ENCODE measurements around the gene FAM181B. TPM values are rescaled to one million over a fixed set of nuclear protein-coding genes. Genes with fewer than 3 reads are reported as not detected.

The FAM181B gene
- total RNA-seq, 2 experiments from 2014 or later, result 0.08 to 0.11 TPM

GRCh38 chr11:82752801-82753200, 19.1 kb upstream of the FAM181B start:
- ChIA-PET CTCF (no interaction called here), POLR2A (interaction anchor here (0.7 kb wide), 1 partner anchor 28 kb away, joined by 4 read pairs; no protein-coding TSS in a partner anchor)
- intact Hi-C loops (cut with DNase I, micrococcal nuclease), result no loop called here
- H3K36me3 Mint-ChIP-seq (ENCODE audit: low read depth), result no peaks in the 10 kb centered on the region
- no peaks in the 10 kb centered on the region for H3K9me3 ChIP-seq (ENCODE audit: control insufficient read depth in 1 of 2, insufficient read depth in 1 of 2, low read length in 2 of 2)
- no peaks in the 10 kb centered on the region for H3K27me3 Mint-ChIP-seq
- no peak overlapping the region for H3K27ac ChIP-seq (ENCODE audit: low read depth in 1 of 2, low read length in 2 of 2)
- H3K4me1 ChIP-seq (ENCODE audit: insufficient read depth, low read length), result peaks cover 28% of the 10 kb centered on the region
- no peaks in the 10 kb centered on the region for H3K27me3 ChIP-seq (ENCODE audit: control insufficient read depth in 1 of 2, insufficient read depth in 2 of 2, low read length in 2 of 2)
- no peak for DNase-seq
- peaks cover 45% of the 10 kb centered on the region for H3K4me1 Mint-ChIP-seq (ENCODE audit: low read depth)
- H3K4me3 Mint-ChIP-seq, result no peak overlapping the region
- TF ChIP-seq, protein P1, sequence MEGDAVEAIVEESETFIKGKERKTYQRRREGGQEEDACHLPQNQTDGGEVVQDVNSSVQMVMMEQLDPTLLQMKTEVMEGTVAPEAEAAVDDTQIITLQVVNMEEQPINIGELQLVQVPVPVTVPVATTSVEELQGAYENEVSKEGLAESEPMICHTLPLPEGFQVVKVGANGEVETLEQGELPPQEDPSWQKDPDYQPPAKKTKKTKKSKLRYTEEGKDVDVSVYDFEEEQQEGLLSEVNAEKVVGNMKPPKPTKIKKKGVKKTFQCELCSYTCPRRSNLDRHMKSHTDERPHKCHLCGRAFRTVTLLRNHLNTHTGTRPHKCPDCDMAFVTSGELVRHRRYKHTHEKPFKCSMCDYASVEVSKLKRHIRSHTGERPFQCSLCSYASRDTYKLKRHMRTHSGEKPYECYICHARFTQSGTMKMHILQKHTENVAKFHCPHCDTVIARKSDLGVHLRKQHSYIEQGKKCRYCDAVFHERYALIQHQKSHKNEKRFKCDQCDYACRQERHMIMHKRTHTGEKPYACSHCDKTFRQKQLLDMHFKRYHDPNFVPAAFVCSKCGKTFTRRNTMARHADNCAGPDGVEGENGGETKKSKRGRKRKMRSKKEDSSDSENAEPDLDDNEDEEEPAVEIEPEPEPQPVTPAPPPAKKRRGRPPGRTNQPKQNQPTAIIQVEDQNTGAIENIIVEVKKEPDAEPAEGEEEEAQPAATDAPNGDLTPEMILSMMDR (IDR thresholded peaks at IDR 0.05), result no peak
- H3K36me3 ChIP-seq (ENCODE audit: insufficient read depth, low read length), result no peaks in the 10 kb centered on the region
- no peak overlapping the region for H3K27ac Mint-ChIP-seq
- no peak overlapping the region for H3K4me3 ChIP-seq (ENCODE audit: low read length)
- H3K9me3 Mint-ChIP-seq, result no peaks in the 10 kb centered on the region
- no peak for ATAC-seq (ENCODE audit: poor library complexity)

GRCh38 chr11:82750643-82751139, 17.0 kb upstream of the FAM181B start:
- Mint-ChIP-seq H3K27ac (peak overlapping the region; percentile 40), H3K4me3 (peak overlapping the region; percentile 76), H3K36me3 (ENCODE audit: low read depth) (no peaks in the 10 kb centered on the region), H3K27me3 (no peaks in the 10 kb centered on the region), H3K4me1 (ENCODE audit: low read depth) (peaks cover 26% of the 10 kb centered on the region), H3K9me3 (no peaks in the 10 kb centered on the region)
- intact Hi-C loops (cut with DNase I, micrococcal nuclease), result no loop called here
- Histone ChIP-seq H3K9me3 (ENCODE audit: control insufficient read depth in 1 of 2, insufficient read depth in 1 of 2, low read length in 2 of 2) (no peaks in the 10 kb centered on the region), H3K4me1 (ENCODE audit: insufficient read depth, low read length) (peaks cover 15% of the 10 kb centered on the region), H3K27ac (ENCODE audit: low read depth in 1 of 2, low read length in 2 of 2) (no peak overlapping the region), H3K27me3 (ENCODE audit: control insufficient read depth in 1 of 2, insufficient read depth in 2 of 2, low read length in 2 of 2) (no peaks in the 10 kb centered on the region), H3K4me3 (ENCODE audit: low read length) (peak overlapping the region; percentile 15), H3K36me3 (ENCODE audit: insufficient read depth, low read length) (no peaks in the 10 kb centered on the region)
- ChIA-PET POLR2A (interaction anchor here (1.5 to 1.9 kb wide), 2 partner anchors 17 to 150 kb away, joined by 4 to 8 read pairs; partner anchors contain the start of genes FAM181B and PRCP), CTCF (no interaction called here)
- TF ChIP-seq, protein P1 (IDR thresholded peaks at IDR 0.05), result no peak
- DNase-seq, result peak in 5 of 14 experiments; percentile 13 to 60 (median 43)
- ATAC-seq (ENCODE audit: poor library complexity), result peak; percentile 71

GRCh38 chr11:82747471-82747870, 13.8 kb upstream of the FAM181B start:
- H3K4me3 ChIP-seq (ENCODE audit: low read length), result no peak overlapping the region
- H3K9me3 ChIP-seq (ENCODE audit: control insufficient read depth in 1 of 2, insufficient read depth in 1 of 2, low read length in 2 of 2), result no peaks in the 10 kb centered on the region
- intact Hi-C loops (cut with DNase I, micrococcal nuclease), result no loop called here
- H3K27ac ChIP-seq (ENCODE audit: low read depth in 1 of 2, low read length in 2 of 2), result no peak overlapping the region
- peaks cover 15% of the 10 kb centered on the region for H3K4me1 ChIP-seq (ENCODE audit: insufficient read depth, low read length)
- no peak for DNase-seq
- H3K27me3 ChIP-seq (ENCODE audit: control insufficient read depth in 1 of 2, insufficient read depth in 2 of 2, low read length in 2 of 2), result peaks cover 0 to 3% of the 10 kb centered on the region in 2 experiments
- H3K36me3 ChIP-seq (ENCODE audit: insufficient read depth, low read length), result no peaks in the 10 kb centered on the region
- H3K9me3 Mint-ChIP-seq, result no peaks in the 10 kb centered on the region
- TF ChIP-seq, protein P1 (IDR thresholded peaks at IDR 0.05), result no peak
- ChIA-PET CTCF (no interaction called here), POLR2A (no interaction called here)
- peaks cover 26% of the 10 kb centered on the region for H3K4me1 Mint-ChIP-seq (ENCODE audit: low read depth)
- H3K27me3 Mint-ChIP-seq, result peaks cover 6% of the 10 kb centered on the region
- H3K36me3 Mint-ChIP-seq (ENCODE audit: low read depth), result no peaks in the 10 kb centered on the region
- no peak overlapping the region for H3K4me3 Mint-ChIP-seq
- ATAC-seq (ENCODE audit: poor library complexity), result no peak
- H3K27ac Mint-ChIP-seq, result no peak overlapping the region
